GM23338 (cell line): ENCODE results near the gene ALG10B.
"Not testable (repeated sequence)": the region's sequence is repeated elsewhere in the genome, so short reads cannot be mapped to it uniquely, and the experiment has no call there.

Source experiments
- CREB1 ChIP-seq: fragments of 250-450 bp; sonication (Bioruptor Pico); IDR thresholded peaks from 2 replicates; pipeline ENCODE4 v1.5.0; 2020; ENCODE audit warnings: low read depth, mild to moderate bottlenecking, moderate library complexity
- CTCF ChIP-seq, 2 experiments: fragments of 200-600 bp in 1 of 2; sonication (generic) in 1 of 2; conservative IDR thresholded peaks; 2 replicates each; pipeline versions ENCODE4 v1.5.1 to v1.6.1; 2016 to 2017; ENCODE audit warnings: antibody characterized with exemption in 2 of 2, low read depth in 2 of 2, mild to moderate bottlenecking in 2 of 2, moderate library complexity in 1 of 2
- EZH2 ChIP-seq: fragments of 200-600 bp; sonication (generic); IDR thresholded peaks from one replicate; pipeline ENCODE4 v1.8.0; 2017; ENCODE audit warnings: antibody characterized with exemption, mild to moderate bottlenecking, low read depth; ENCODE audit not compliant: unreplicated experiment
- EZH2phosphoT487 ChIP-seq: fragments of 200-600 bp; sonication (generic); IDR thresholded peaks from one replicate; pipeline ENCODE4 v1.8.1; 2018; ENCODE audit warnings: antibody characterized with exemption; ENCODE audit not compliant: unreplicated experiment
- JUNB ChIP-seq: IDR thresholded peaks from one replicate; pipeline ENCODE4 v1.6.1; 2016; ENCODE audit warnings: antibody characterized with exemption; ENCODE audit not compliant: unreplicated experiment
- POLR2AphosphoS5 ChIP-seq: IDR thresholded peaks from 2 replicates; pipeline ENCODE4 v1.6.1; 2016; ENCODE audit warnings: antibody characterized with exemption, low read depth
- STAT1 ChIP-seq: IDR thresholded peaks from one replicate; pipeline ENCODE4 v1.6.1; 2016; ENCODE audit warnings: antibody characterized with exemption; ENCODE audit not compliant: unreplicated experiment
- ZNF331 ChIP-seq: fragments of 250-450 bp; sonication (Bioruptor Pico); IDR thresholded peaks from 2 replicates; pipeline ENCODE4 v1.5.0; 2020; ENCODE audit warnings: low read depth, mild to moderate bottlenecking, moderate library complexity
- TF ChIP-seq, protein P1 (sequence below): IDR thresholded peaks from one replicate; pipeline ENCODE4 v1.6.1; 2018; ENCODE audit warnings: antibody characterized with exemption; ENCODE audit not compliant: unreplicated experiment
- TF ChIP-seq, protein P2 (sequence below): IDR thresholded peaks from 2 replicates; pipeline ENCODE4 v1.6.1; 2016; ENCODE audit warnings: antibody characterized with exemption
- TF ChIP-seq, protein P3 (sequence below): fragments of 250-450 bp; sonication (Bioruptor Pico); IDR thresholded peaks from 2 replicates; pipeline ENCODE4 v1.5.0; 2020; ENCODE audit warnings: mild to moderate bottlenecking, moderate library complexity

DNA sequence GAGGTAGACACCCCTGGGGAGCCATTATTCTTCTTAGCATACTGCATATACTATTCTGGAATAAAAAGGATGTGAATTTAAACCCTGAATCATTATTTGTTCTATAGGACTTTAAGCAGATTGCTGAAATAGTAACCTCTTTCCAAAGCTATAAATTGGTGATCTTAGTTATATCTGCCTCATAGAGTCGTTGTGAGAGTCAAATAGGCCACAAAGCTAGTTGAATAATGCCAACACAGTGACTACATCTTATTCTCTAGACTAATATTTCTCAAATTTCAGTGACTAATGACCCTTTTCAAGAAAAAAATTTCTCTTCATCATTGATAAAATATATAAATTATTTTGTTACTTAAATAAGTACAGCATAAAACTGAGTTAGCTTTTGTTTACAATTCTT, 13.6 kb upstream of the ALG10B start:
- TF ChIP-seq CTCF (conservative IDR thresholded peaks at IDR 0.05; ENCODE audit: low read depth in 2 of 2); POLR2AphosphoS5; CREB1 (CRISPR knock-in tag); EZH2; JUNB; ZNF331 (CRISPR knock-in tag); EZH2phosphoT487; STAT1: not testable (repeated sequence)
- TF ChIP-seq, protein P1, sequence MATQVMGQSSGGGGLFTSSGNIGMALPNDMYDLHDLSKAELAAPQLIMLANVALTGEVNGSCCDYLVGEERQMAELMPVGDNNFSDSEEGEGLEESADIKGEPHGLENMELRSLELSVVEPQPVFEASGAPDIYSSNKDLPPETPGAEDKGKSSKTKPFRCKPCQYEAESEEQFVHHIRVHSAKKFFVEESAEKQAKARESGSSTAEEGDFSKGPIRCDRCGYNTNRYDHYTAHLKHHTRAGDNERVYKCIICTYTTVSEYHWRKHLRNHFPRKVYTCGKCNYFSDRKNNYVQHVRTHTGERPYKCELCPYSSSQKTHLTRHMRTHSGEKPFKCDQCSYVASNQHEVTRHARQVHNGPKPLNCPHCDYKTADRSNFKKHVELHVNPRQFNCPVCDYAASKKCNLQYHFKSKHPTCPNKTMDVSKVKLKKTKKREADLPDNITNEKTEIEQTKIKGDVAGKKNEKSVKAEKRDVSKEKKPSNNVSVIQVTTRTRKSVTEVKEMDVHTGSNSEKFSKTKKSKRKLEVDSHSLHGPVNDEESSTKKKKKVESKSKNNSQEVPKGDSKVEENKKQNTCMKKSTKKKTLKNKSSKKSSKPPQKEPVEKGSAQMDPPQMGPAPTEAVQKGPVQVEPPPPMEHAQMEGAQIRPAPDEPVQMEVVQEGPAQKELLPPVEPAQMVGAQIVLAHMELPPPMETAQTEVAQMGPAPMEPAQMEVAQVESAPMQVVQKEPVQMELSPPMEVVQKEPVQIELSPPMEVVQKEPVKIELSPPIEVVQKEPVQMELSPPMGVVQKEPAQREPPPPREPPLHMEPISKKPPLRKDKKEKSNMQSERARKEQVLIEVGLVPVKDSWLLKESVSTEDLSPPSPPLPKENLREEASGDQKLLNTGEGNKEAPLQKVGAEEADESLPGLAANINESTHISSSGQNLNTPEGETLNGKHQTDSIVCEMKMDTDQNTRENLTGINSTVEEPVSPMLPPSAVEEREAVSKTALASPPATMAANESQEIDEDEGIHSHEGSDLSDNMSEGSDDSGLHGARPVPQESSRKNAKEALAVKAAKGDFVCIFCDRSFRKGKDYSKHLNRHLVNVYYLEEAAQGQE = not testable (repeated sequence)
- TF ChIP-seq, protein P2, sequence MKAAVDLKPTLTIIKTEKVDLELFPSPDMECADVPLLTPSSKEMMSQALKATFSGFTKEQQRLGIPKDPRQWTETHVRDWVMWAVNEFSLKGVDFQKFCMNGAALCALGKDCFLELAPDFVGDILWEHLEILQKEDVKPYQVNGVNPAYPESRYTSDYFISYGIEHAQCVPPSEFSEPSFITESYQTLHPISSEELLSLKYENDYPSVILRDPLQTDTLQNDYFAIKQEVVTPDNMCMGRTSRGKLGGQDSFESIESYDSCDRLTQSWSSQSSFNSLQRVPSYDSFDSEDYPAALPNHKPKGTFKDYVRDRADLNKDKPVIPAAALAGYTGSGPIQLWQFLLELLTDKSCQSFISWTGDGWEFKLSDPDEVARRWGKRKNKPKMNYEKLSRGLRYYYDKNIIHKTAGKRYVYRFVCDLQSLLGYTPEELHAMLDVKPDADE = not testable (repeated sequence)
- TF ChIP-seq, protein P3, sequence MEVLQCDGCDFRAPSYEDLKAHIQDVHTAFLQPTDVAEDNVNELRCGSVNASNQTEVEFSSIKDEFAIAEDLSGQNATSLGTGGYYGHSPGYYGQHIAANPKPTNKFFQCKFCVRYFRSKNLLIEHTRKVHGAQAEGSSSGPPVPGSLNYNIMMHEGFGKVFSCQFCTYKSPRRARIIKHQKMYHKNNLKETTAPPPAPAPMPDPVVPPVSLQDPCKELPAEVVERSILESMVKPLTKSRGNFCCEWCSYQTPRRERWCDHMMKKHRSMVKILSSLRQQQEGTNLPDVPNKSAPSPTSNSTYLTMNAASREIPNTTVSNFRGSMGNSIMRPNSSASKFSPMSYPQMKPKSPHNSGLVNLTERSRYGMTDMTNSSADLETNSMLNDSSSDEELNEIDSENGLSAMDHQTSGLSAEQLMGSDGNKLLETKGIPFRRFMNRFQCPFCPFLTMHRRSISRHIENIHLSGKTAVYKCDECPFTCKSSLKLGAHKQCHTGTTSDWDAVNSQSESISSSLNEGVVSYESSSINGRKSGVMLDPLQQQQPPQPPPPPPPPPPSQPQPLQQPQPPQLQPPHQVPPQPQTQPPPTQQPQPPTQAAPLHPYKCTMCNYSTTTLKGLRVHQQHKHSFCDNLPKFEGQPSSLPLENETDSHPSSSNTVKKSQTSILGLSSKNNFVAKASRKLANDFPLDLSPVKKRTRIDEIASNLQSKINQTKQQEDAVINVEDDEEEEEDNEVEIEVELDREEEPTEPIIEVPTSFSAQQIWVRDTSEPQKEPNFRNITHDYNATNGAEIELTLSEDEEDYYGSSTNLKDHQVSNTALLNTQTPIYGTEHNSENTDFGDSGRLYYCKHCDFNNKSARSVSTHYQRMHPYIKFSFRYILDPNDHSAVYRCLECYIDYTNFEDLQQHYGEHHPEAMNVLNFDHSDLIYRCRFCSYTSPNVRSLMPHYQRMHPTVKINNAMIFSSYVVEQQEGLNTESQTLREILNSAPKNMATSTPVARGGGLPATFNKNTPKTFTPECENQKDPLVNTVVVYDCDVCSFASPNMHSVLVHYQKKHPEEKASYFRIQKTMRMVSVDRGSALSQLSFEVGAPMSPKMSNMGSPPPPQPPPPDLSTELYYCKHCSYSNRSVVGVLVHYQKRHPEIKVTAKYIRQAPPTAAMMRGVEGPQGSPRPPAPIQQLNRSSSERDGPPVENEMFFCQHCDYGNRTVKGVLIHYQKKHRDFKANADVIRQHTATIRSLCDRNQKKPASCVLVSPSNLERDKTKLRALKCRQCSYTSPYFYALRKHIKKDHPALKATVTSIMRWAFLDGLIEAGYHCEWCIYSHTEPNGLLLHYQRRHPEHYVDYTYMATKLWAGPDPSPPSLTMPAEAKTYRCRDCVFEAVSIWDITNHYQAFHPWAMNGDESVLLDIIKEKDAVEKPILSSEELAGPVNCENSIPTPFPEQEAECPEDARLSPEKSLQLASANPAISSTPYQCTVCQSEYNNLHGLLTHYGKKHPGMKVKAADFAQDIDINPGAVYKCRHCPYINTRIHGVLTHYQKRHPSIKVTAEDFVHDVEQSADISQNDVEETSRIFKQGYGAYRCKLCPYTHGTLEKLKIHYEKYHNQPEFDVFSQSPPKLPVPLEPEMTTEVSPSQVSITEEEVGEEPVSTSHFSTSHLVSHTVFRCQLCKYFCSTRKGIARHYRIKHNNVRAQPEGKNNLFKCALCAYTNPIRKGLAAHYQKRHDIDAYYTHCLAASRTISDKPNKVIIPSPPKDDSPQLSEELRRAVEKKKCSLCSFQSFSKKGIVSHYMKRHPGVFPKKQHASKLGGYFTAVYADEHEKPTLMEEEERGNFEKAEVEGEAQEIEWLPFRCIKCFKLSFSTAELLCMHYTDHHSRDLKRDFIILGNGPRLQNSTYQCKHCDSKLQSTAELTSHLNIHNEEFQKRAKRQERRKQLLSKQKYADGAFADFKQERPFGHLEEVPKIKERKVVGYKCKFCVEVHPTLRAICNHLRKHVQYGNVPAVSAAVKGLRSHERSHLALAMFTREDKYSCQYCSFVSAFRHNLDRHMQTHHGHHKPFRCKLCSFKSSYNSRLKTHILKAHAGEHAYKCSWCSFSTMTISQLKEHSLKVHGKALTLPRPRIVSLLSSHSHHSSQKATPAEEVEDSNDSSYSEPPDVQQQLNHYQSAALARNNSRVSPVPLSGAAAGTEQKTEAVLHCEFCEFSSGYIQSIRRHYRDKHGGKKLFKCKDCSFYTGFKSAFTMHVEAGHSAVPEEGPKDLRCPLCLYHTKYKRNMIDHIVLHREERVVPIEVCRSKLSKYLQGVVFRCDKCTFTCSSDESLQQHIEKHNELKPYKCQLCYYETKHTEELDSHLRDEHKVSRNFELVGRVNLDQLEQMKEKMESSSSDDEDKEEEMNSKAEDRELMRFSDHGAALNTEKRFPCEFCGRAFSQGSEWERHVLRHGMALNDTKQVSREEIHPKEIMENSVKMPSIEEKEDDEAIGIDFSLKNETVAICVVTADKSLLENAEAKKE (CRISPR knock-in tag) = not testable (repeated sequence)
